Upper lobe of left lung (tissue), 4 donors: ENCODE data around the gene TUBAL3.

ENCODE experiments used
- CTCF ChIP-seq, 6 experiments: fragments of 450-650 bp in 4 of 6; fragments of 200-600 bp in 2 of 6; sonication (generic) in 2 of 6; IDR thresholded peaks; one replicate each; pipeline ENCODE4 v1.5.1; 2016 to 2019; ENCODE audit warnings: antibody characterized with exemption in 6 of 6
- POLR2A ChIP-seq, 4 donors: fragments of 450-650 bp; IDR thresholded peaks; one replicate each; pipeline ENCODE4 v1.5.1; 2016 to 2017; ENCODE audit warnings: antibody characterized with exemption in 4 of 4, mild to moderate bottlenecking in 2 of 4

GRCh38 chr10:5369362-5370158, 35.1 kb downstream of the TUBAL3 start:
- TF ChIP-seq POLR2A (IDR thresholded peaks at IDR 0.05) = no peak
- TF ChIP-seq CTCF (IDR thresholded peaks at IDR 0.05) = no peak
